ENCODE data around the gene ANO2.

Gene ANO2

GRCh38 chr12:5884866-5885265 is 60.2 kb downstream of the ANO2 start:
- no peak overlapping the region for H3K4me3 ChIP-seq (ENCODE audit: control insufficient read depth, low read depth, low read length)
- TF ChIP-seq, protein P1, sequence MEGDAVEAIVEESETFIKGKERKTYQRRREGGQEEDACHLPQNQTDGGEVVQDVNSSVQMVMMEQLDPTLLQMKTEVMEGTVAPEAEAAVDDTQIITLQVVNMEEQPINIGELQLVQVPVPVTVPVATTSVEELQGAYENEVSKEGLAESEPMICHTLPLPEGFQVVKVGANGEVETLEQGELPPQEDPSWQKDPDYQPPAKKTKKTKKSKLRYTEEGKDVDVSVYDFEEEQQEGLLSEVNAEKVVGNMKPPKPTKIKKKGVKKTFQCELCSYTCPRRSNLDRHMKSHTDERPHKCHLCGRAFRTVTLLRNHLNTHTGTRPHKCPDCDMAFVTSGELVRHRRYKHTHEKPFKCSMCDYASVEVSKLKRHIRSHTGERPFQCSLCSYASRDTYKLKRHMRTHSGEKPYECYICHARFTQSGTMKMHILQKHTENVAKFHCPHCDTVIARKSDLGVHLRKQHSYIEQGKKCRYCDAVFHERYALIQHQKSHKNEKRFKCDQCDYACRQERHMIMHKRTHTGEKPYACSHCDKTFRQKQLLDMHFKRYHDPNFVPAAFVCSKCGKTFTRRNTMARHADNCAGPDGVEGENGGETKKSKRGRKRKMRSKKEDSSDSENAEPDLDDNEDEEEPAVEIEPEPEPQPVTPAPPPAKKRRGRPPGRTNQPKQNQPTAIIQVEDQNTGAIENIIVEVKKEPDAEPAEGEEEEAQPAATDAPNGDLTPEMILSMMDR (IDR thresholded peaks at IDR 0.05; ENCODE audit: control insufficient read depth, insufficient read depth, low read depth, low read length, missing control alignments) = no peak
- DNase-seq (ENCODE audit: low read depth) = no peak

- H3K4me3 ChIP-seq (ENCODE audit: control insufficient read depth, low read depth, low read length) = no peak overlapping the region
- no peak for DNase-seq (ENCODE audit: low read depth)
- TF ChIP-seq, protein P1 (IDR thresholded peaks at IDR 0.05; ENCODE audit: control insufficient read depth, insufficient read depth, low read depth, low read length, missing control alignments) = no peak
Measured at GRCh38 chr12:5884285-5884684, 60.8 kb downstream of the ANO2 start.

DNA sequence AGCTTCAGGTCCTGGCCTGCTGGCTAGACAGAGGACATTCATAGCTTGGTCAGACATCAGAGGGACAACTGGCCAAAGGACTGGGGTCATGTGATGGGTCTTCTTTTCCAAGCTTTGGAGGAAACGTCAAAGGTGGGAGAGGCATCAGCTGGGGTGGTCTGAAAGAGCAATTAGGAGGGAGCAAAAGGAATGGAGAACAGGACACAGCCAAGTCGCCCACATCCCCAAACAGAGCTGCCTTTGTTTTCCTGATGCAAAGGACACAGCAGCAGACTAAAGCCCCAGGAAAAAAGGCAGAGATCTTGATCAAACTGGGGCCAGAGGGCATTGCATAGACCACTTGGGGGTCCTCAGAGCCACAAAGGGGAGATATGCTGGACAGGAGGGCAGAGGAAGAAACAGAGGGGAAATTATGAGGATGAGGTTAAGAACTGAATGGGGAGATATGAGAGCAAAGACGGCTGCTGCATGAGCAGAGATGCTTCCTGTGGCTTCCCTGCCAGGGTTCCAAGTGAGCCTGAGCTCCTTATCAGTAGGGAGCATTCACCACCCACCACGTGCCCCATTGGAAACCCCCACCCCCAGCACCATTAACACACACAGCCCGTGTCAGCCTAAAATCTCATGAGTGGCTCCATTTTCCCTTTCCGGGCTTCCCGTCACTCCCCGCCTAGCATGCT is 62.4 kb downstream of the ANO2 start:
- no peak overlapping the region for H3K4me3 ChIP-seq (ENCODE audit: control insufficient read depth, low read depth, low read length)
- TF ChIP-seq, protein P1 (IDR thresholded peaks at IDR 0.05; ENCODE audit: control insufficient read depth, insufficient read depth, low read depth, low read length, missing control alignments) = no peak
- DNase-seq (ENCODE audit: low read depth) = no peak

GRCh38 chr12:5881666-5882065 is 63.4 kb downstream of the ANO2 start:
- TF ChIP-seq, protein P1 (IDR thresholded peaks at IDR 0.05; ENCODE audit: control insufficient read depth, insufficient read depth, low read depth, low read length, missing control alignments) = no peak
- no peak for DNase-seq (ENCODE audit: low read depth)
- H3K4me3 ChIP-seq (ENCODE audit: control insufficient read depth, low read depth, low read length) = no peak overlapping the region

- H3K4me3 ChIP-seq (ENCODE audit: control insufficient read depth, low read depth, low read length) = no peak overlapping the region
- TF ChIP-seq, protein P1 (IDR thresholded peaks at IDR 0.05; ENCODE audit: control insufficient read depth, insufficient read depth, low read depth, low read length, missing control alignments) = no peak
- no peak for DNase-seq (ENCODE audit: low read depth)
Measured at GRCh38 chr12:5881101-5881606, 63.9 kb downstream of the ANO2 start.

GRCh38 chr12:5875851-5876250 is 69.2 kb downstream of the ANO2 start:
- H3K4me3 ChIP-seq (ENCODE audit: control insufficient read depth, low read depth, low read length) = no peak overlapping the region
- DNase-seq (ENCODE audit: low read depth) = no peak
- TF ChIP-seq, protein P1 (IDR thresholded peaks at IDR 0.05; ENCODE audit: control insufficient read depth, insufficient read depth, low read depth, low read length, missing control alignments) = no peak
